Tibial artery (tissue), 4 donors: ENCODE results near the gene CD63.
A peak's percentile ranks its signal among the peaks of the same experiment; 100 is the strongest.

Experiments
- DNase-seq, 2 donors: peaks; one replicate each; pipeline ENCODE4 v3.0.0-alpha.2; 2019
- H3K27ac ChIP-seq, 2 donors: fragments of 200-600 bp; sonication (generic) in 1 of 2; 1 replicate in 1 of 2; 2 replicates in 1 of 2; pipeline ENCODE4 v1.5.1; 2018 to 2019; ENCODE audit warnings: mild to moderate bottlenecking in 1 of 2
- H3K27me3 ChIP-seq, 2 donors: fragments of 200-600 bp; sonication (generic) in 1 of 2; one replicate each; pipeline versions ENCODE4 v1.5.1 to v1.6.0; 2016 to 2019
- H3K36me3 ChIP-seq, 3 donors: fragments of 200-600 bp; sonication (generic) in 2 of 3; one replicate each; pipeline ENCODE4 v1.5.1; 2016 to 2019; ENCODE audit warnings: mild to moderate bottlenecking in 2 of 3
- H3K4me1 ChIP-seq, 4 donors: fragments of 200-600 bp; sonication (generic) in 2 of 4; 1 replicate in 3 of 4; 2 replicates in 1 of 4; pipeline ENCODE4 v1.5.1; 2016 to 2019
- H3K4me3 ChIP-seq, 2 donors: fragments of 200-600 bp; sonication (generic) in 1 of 2; 1 replicate in 1 of 2; 2 replicates in 1 of 2; pipeline ENCODE4 v1.5.1; 2018 to 2019; ENCODE audit warnings: mild to moderate bottlenecking in 2 of 2
- H3K9me3 ChIP-seq, 3 donors: fragments of 200-600 bp; sonication (generic) in 1 of 3; one replicate each; pipeline ENCODE4 v1.5.1; 2016 to 2019
- intact Hi-C: fragments of 100-400 bp; cut with DNase I; formaldehyde crosslinking; loops from one replicate; pipeline ENCODE4 v1.15.0; 2023; ENCODE audit warnings: low total_unique reads
- TF ChIP-seq, protein P1 (sequence below), 2 experiments: fragments of 200-600 bp in 1 of 2; fragments of 450-650 bp in 1 of 2; IDR thresholded peaks; one replicate each; pipeline ENCODE4 v1.5.1; 2017 to 2019; ENCODE audit warnings: antibody characterized with exemption in 2 of 2, mild to moderate bottlenecking in 1 of 2, moderate library complexity in 1 of 2

Gene CD63

DNA sequence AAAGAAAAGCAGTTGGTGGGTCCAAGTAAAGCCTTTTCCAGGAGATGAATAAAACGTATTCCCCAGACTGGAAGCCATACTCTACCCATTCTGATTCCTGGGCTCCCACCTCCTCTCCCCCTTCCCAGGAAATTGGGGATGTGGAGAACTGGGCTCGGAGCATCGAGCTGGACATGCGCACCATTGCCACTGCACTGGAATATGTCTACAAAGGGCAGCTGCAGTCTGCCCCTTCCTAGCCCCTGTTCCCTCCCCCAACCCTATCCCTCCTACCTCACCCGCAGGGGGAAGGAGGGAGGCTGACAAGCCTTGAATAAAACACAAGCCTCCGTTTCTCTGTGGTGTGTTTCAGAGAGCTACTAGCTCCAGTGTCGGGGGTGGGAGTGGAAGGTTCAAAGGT, 9.4 kb downstream of the CD63 start:
- TF ChIP-seq, protein P1, sequence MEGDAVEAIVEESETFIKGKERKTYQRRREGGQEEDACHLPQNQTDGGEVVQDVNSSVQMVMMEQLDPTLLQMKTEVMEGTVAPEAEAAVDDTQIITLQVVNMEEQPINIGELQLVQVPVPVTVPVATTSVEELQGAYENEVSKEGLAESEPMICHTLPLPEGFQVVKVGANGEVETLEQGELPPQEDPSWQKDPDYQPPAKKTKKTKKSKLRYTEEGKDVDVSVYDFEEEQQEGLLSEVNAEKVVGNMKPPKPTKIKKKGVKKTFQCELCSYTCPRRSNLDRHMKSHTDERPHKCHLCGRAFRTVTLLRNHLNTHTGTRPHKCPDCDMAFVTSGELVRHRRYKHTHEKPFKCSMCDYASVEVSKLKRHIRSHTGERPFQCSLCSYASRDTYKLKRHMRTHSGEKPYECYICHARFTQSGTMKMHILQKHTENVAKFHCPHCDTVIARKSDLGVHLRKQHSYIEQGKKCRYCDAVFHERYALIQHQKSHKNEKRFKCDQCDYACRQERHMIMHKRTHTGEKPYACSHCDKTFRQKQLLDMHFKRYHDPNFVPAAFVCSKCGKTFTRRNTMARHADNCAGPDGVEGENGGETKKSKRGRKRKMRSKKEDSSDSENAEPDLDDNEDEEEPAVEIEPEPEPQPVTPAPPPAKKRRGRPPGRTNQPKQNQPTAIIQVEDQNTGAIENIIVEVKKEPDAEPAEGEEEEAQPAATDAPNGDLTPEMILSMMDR (IDR thresholded peaks at IDR 0.05), result no peak
- no peak overlapping the region for H3K4me3 ChIP-seq
- H3K9me3 ChIP-seq, result no peaks in the 10 kb centered on the region
- peaks cover 5 to 90% (median 81%) of the 10 kb centered on the region in 4 donors for H3K4me1 ChIP-seq
- intact Hi-C loops, result no loop called here
- H3K27me3 ChIP-seq, result no peaks in the 10 kb centered on the region
- DNase-seq, result no peak
- peak overlapping the region; percentile 96 to 98 for H3K27ac ChIP-seq
- H3K36me3 ChIP-seq, result peaks cover 0 to 8% (median 8%) of the 10 kb centered on the region in 3 donors

DNA sequence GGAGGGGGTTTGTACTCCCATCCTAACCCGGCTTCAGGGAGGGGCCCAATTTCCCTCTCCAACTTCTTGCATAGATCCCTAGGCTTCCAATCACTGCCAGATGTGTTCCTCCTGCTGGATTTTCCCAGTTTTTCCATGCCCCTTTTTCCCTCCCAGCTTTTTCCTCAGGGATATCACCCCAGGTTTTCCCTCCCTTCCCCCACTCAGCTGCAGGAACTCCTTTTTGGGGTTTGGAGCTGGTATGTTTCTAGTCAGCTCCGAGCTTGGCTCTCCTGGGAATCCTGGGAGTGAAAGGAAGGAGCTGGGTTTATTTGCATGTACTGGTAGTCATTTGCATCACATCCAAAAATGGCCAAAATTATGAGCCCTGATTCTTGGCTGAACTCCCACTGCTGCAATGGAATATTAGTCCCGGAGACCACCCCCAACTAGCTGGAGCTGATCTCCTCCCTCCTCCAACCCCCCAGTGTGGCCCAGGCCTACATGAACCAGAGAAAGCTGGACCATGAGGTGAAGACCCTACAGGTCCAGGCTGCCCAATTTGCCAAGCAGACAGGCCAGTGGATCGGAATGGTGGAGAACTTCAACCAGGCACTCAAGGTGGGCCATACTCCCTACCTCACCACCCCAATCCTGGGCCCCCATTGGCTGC, 10.1 kb downstream of the CD63 start:
- intact Hi-C loops, result no loop called here
- no peak overlapping the region for H3K4me3 ChIP-seq

DNA sequence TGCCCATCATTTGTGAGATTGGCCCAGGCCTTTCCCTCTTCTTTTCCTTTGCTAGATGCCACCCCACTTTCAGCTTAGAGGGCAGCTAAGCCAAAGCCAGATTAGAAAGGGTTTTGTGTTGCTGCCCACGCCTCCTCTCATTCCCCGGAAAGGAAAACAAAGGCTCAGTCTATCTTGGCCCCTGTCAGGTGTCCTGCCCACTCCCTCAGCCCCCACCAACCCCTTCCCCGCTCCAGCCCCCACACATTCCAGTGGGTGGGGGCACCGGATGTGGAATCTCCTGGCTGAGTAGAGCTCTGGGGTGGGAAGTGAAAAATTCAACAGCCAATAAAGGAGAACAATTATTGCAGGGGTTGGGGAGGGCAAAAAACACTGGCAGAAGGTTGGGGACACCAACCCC, 10.8 kb downstream of the CD63 start:
- Histone ChIP-seq H3K27me3 (no peaks in the 10 kb centered on the region), H3K4me3 (no peak overlapping the region), H3K9me3 (no peaks in the 10 kb centered on the region), H3K36me3 (no peaks in the 10 kb centered on the region), H3K4me1 (peaks cover 5 to 90% (median 76%) of the 10 kb centered on the region in 4 donors), H3K27ac (peak overlapping the region; percentile 96 to 98)
- TF ChIP-seq, protein P1 (IDR thresholded peaks at IDR 0.05), result no peak
- DNase-seq, result no peak
- intact Hi-C loops, result no loop called here

More for the DNA sequence above, 10.1 kb downstream of the CD63 start:
- DNase-seq, result no peak
- Histone ChIP-seq H3K9me3 (no peaks in the 10 kb centered on the region), H3K27ac (peak overlapping the region; percentile 96 to 98), H3K36me3 (peaks cover 0 to 2% (median 2%) of the 10 kb centered on the region in 3 donors), H3K27me3 (no peaks in the 10 kb centered on the region), H3K4me1 (peaks cover 5 to 89% (median 75%) of the 10 kb centered on the region in 4 donors)
- TF ChIP-seq, protein P1 (IDR thresholded peaks at IDR 0.05), result no peak

DNA sequence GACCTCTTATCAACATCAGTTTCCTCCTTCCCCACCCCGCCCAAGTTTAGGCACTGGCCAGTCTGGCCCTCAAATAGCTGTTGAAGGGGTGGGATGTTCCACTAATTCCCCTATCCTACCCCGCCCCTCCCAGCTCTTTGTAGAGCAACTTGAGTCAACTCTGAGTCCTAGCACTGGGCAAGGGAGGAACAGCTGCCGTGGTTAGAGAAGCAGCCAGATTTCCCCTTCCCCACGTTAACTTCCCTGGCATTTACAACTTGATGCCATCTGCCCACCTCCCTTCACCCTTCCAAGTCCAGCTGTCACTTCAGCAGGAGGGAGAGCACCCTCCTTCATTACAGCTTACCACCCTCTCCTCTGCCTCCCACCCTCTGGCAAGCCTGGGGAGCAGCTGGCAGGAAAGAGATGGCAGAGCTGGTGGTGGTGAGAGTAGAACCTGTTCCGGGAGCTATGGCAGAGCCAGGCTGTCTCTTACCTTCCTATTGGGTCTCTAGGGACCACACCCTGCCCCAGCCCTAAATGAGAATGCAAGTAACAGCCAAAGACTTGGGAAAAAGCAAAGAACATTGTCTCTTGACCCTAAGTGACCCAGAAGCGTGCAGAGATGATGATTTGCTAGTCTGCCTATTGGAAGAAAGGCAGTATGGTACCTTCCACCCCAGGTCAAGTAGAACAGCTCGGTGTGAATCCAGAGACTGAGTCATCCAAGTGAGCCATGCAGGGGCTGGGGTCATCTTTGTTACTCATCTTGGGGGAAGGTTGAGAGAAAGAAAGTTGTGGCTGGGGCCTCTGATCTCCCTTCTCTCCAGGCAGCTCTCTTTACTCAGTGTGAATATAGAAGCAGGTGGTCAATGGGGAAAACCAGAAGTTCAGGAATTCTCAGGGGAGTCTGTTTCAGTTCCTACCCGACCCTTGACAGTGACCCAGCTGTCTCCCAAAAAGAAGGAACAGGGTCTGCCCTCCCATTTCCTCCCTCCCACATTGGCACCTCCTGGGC, 11.5 kb downstream of the CD63 start:
- TF ChIP-seq, protein P1 (IDR thresholded peaks at IDR 0.05), result no peak
- H3K4me3 ChIP-seq, result peak overlapping the region; percentile 62 to 63
- DNase-seq, result no peak
- H3K9me3 ChIP-seq, result no peaks in the 10 kb centered on the region
- intact Hi-C loops, result no loop called here
- peaks cover 5 to 90% (median 80%) of the 10 kb centered on the region in 4 donors for H3K4me1 ChIP-seq
- H3K36me3 ChIP-seq, result no peaks in the 10 kb centered on the region
- H3K27ac ChIP-seq, result peak overlapping the region; percentile 96 to 98
- no peaks in the 10 kb centered on the region for H3K27me3 ChIP-seq

DNA sequence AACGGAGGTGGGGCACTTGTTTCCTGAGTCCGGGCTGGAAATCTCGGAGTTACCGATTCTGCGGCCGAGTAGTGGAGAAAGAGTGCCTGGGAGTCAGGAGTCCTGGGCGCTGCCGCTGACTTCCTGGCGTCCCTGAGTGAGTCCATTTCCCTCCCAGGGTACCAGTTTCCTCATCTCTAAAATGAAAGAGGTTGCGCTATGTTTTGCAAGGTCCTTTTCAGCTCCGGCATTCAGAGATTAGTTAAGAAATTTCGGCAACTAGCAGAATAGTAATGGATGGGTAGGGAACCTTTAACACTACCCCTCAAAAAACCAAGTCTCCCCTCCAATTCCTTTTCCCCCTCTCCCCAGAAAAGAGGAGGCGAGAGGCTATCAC, 12.2 kb downstream of the CD63 start:
- TF ChIP-seq, protein P1 (IDR thresholded peaks at IDR 0.05), result no peak
- H3K36me3 ChIP-seq, result no peaks in the 10 kb centered on the region
- no peak for DNase-seq
- peak overlapping the region; percentile 96 to 98 for H3K27ac ChIP-seq
- H3K9me3 ChIP-seq, result no peaks in the 10 kb centered on the region
- peak overlapping the region; percentile 62 to 63 for H3K4me3 ChIP-seq
- intact Hi-C loops, result no loop called here
- peaks cover 5 to 91% (median 80%) of the 10 kb centered on the region in 4 donors for H3K4me1 ChIP-seq
- no peaks in the 10 kb centered on the region for H3K27me3 ChIP-seq
